Fibroblast of peridontal ligament (primary cell): ENCODE data around the gene MAP9.
"Not testable (repeated sequence)": the region's sequence is repeated elsewhere in the genome, so short reads cannot be mapped to it uniquely, and the experiment has no call there.

Experiments used
- DNase-seq: peaks from one replicate; pipeline ENCODE4 v3.0.0-alpha.2; 2010; ENCODE audit errors: extremely low read depth

Gene MAP9

GRCh38 chr4:155376387-155377268, at the start of gene MAP9:
Gene MAP9 (minus strand): TSS chr4:155376965. CDS start chr4:155375850, 1,115 bp downstream.
- DNase-seq = peak; percentile 93

GRCh38 chr4:155424778-155425177, 48.0 kb upstream of the MAP9 start:
- DNase-seq = not testable (repeated sequence)

- DNase-seq = no peak
These were observed 46.9 kb upstream of the MAP9 start for GRCh38 chr4:155423671-155424070.

- DNase-seq = peak; percentile 64
These were observed 42.5 kb upstream of the MAP9 start for GRCh38 chr4:155419266-155419665.

GRCh38 chr4:155415662-155416061, 38.9 kb upstream of the MAP9 start:
- DNase-seq = no peak

- no peak for DNase-seq
These were observed 36.7 kb upstream of the MAP9 start for GRCh38 chr4:155413451-155413850.

GRCh38 chr4:155411546-155411945, 34.8 kb upstream of the MAP9 start:
- DNase-seq = no peak

- DNase-seq = no peak
These were observed 32.0 kb upstream of the MAP9 start for GRCh38 chr4:155408796-155409195.

- DNase-seq = no peak
These were observed 30.7 kb upstream of the MAP9 start for GRCh38 chr4:155407480-155407879.

- DNase-seq = peak; percentile 33
These were observed 28.3 kb upstream of the MAP9 start for GRCh38 chr4:155405059-155405458.

- peak; percentile 74 for DNase-seq
These were observed 27.1 kb upstream of the MAP9 start for GRCh38 chr4:155403886-155404285.

- no peak for DNase-seq
These were observed 26.2 kb upstream of the MAP9 start for GRCh38 chr4:155402941-155403340.

- DNase-seq = no peak
These were observed 24.1 kb upstream of the MAP9 start for GRCh38 chr4:155400893-155401292.

GRCh38 chr4:155399974-155400697, 23.4 kb upstream of the MAP9 start:
- DNase-seq = no peak

- DNase-seq = peak; percentile 71
These were observed 15.9 kb upstream of the MAP9 start for GRCh38 chr4:155392481-155393184.

GRCh38 chr4:155391932-155392331, 15.2 kb upstream of the MAP9 start:
- DNase-seq = no peak

- no peak for DNase-seq
These were observed 11.4 kb upstream of the MAP9 start for GRCh38 chr4:155388162-155388561.

- no peak for DNase-seq
These were observed 6.8 kb upstream of the MAP9 start for GRCh38 chr4:155383541-155383940.

- peak; percentile 49 for DNase-seq
These were observed 511 bp upstream of the MAP9 start for GRCh38 chr4:155377276-155377675.

GRCh38 chr4:155371432-155372043, 5.2 kb downstream of the MAP9 start:
- DNase-seq = peak; percentile 55

- no peak for DNase-seq
These were observed 9.2 kb downstream of the MAP9 start for GRCh38 chr4:155367608-155368007.
